Daoy (cell line): ENCODE measurements around the gene MAN2A1. TPM values are rescaled to one million over a fixed set of nuclear protein-coding genes. Genes with fewer than 3 reads are reported as not detected.

Source experiments
- DNase-seq: peaks from one replicate; pipeline ENCODE4 v3.0.0-alpha.2; 2015; ENCODE audit warnings: low read depth
- total RNA-seq: library from RNA; depleted of rRNA; stranded (reverse); fragments of >200 nt; shearing (Covaris generic); gene quantifications from 2 replicates; pipeline ENCODE4 v1.2.3, GENCODE V29; 2014

MAN2A1 gene
- total RNA-seq, 1 experiment from 2014 or later = 30.9 TPM

DNA sequence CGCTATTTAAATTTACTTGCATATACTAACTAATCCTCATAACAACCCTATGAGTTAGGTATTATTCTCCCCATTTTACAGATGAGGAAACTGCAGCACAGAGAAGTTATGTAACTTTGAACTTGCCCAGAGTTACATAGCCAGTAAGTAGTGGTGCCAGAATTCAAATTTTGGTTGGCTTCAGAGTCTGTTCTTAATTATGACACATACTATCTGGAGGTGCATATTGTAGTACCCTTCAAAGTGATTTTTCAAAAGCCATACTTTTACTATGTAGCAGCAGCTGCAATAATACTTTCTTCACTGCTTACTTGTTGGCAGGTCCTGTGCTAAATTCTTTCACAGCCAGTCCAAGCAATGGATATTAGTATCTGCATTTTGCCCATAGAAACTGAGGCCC is 16.4 kb downstream of the MAN2A1 start:
- no peak for DNase-seq

- DNase-seq = no peak
These were observed 17.8 kb downstream of the MAN2A1 start for GRCh38 chr5:109707531-109707930.

GRCh38 chr5:109708813-109709212 is 19.1 kb downstream of the MAN2A1 start:
- DNase-seq = no peak

DNA sequence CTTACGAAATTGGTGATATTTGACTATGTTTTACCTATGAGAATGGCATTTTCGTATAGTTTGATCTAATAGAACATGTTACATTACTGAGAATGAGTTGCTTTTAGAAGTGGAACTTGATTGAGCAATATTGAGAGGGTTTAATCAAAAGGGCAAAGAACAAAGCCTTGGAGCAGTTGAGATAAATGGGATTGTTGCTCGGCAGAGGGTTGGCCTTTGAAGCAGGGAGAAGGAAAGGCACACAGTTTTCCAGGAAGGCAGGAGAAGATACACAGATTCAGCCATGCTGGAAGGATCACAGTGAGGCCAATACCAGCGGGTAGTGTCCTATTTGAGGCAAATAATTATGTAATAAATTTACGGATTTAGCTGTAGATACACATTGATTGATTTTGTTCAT is 19.5 kb downstream of the MAN2A1 start:
- DNase-seq = no peak

DNA sequence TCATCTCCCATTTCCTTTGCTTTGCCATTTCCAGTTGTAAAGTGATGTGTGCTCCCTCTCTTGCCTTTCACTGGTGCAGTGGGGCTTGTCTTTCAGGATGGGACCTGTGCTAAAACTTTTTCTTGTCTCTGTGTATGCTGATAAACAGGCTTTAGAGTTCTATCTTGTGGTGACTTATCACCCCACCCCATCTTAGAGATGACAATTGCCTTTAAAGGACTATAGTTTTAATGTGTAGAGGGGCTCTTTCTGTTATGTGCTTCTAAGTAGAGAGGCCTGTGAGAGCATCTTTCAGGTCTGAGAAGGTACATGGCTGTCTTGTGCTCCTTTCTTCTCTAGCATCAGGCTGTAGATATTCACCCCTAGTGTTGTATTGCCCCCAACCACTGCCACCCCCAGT is 21.9 kb downstream of the MAN2A1 start:
- DNase-seq = no peak

- no peak for DNase-seq
These were observed 23.7 kb downstream of the MAN2A1 start for GRCh38 chr5:109713453-109713852.

- DNase-seq = no peak
These were observed 24.9 kb downstream of the MAN2A1 start for GRCh38 chr5:109714592-109714991.

DNA sequence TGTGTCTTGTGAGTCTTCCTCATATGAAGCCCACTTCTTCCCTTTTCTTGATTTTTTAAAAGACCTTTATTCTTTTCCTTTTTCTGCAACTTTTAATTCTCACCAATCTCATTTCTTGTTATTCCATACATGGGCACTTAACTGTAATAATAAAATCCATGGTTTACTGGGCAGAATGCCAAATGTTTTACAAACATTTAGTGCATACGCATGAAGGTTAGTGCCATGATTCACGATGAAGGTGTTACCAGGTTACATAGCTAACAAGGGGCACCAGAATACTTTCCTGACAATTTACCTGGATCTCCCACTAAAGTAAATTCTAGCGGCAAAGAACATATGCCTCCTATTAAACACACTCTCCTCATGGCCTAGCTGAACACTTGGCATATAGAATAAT is 28.5 kb downstream of the MAN2A1 start:
- no peak for DNase-seq

GRCh38 chr5:109718632-109719031 is 28.9 kb downstream of the MAN2A1 start:
- DNase-seq = no peak

- no peak for DNase-seq
These were observed 30.3 kb downstream of the MAN2A1 start for GRCh38 chr5:109719978-109720377.

DNA sequence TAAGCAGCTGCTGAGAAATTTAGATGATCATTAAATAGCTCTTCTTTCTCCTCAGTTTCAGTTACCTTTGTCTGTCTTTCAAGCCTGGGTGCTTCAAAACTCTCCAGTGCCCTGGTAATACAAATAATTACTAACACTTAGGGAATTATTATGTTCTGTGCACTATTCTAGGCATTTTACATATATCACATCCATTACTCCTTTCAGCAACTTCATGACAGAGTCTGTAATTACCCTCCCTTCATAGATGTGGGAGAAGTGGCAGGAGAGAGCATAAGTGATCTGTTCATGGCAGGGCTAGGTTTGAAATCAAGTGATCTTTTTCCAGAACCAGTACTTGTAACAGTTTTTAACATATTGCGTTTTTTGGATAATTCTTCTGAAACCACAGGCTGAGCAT is 32.0 kb downstream of the MAN2A1 start:
- DNase-seq = no peak

- no peak for DNase-seq
These were observed 33.9 kb downstream of the MAN2A1 start for GRCh38 chr5:109723606-109724005.

- DNase-seq = no peak
These were observed 35.4 kb downstream of the MAN2A1 start for GRCh38 chr5:109725135-109725534.

DNA sequence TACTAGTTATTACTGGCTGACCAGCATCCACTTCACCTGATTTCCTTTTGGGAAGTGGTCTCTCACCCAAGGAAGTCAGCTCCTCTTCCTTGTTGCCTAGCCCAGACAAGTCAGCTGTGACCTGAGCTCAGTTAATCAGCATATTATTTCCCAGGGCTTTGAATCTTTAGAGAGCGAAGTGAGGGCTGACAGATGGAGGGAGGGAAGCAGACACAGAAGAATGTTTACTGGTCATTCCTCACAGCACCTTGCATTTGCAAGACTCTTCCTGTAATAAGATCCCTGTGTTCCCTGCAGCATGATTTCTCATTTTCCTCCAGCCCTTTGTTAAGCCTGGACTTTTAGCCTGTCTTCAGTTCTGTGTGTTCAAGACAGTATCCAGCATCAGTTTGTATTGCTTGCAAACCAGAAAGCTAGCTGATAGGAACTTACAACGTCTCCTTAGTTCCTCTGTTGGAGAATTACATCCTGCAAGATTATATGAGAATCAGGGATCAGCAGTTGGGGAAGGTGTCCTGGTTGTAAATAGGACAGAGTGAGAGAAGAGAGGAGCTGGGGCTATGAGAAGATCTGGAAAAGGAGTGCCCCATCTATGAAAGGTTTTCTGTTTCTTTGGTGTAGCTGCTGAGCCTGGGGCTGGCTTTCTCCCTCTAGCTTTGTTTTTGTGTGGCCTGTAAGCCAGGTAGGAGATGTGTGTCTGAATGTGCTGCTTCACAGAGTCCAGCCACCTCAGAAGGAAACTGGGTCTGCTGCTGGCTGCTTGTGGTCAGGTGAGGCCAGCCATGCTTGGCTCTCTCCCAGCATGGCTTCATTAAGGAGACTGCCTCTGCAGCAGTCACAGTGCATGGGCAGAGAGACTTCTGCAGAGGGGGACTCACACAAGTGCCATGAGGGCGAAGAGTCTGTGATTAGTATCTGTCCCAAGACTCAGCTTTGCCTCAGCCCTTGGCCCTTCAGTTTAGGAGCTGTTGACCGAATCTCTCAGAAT is 50.3 kb downstream of the MAN2A1 start:
- DNase-seq = peak; percentile 52

GRCh38 chr5:109740966-109741365 is 51.2 kb downstream of the MAN2A1 start:
- DNase-seq = no peak

DNA sequence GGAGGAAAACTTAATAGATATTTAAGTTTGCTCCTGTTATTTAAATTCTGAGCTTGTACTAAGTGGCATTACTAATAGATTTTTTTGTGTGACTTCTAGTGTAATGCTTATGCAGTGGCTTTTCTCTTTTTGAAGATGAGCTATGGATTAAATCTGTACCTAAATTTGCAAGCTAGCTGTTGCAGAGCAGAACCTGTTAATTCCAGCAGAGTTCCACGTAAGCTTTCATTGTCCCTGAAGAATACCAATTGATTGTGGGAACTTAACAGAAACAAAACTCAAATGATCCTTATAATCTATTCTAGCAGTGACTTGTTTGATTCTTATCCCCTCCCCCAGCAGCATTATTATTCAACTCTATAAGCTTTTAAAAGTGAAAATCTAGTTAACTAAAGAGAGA is 51.7 kb downstream of the MAN2A1 start:
- DNase-seq = no peak

GRCh38 chr5:109743041-109743531 is 53.4 kb downstream of the MAN2A1 start:
- DNase-seq = no peak

GRCh38 chr5:109743770-109744212 is 54.1 kb downstream of the MAN2A1 start:
- DNase-seq = peak; percentile 82

- DNase-seq = no peak
These were observed 54.5 kb downstream of the MAN2A1 start for GRCh38 chr5:109744261-109744660.

- DNase-seq = no peak
These were observed 58.8 kb downstream of the MAN2A1 start for GRCh38 chr5:109748546-109748945.

DNA sequence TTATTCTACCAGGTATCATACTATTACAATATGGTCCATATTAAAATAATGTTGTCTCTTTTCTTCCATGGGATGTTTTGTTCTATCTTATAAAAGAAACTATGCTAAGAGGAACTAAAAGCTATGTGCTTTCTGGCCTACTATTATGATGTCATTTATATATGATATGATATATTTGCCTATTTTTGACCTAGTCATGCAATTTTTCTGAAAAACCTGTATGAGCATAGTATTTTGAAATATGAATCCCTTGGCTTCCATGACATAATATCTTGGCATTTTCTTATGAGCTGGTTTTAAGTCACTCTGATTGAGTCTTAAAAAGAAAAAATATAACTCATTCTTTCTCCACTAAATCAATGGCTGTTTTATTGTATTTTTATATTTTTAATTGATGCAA is 60.7 kb downstream of the MAN2A1 start:
- DNase-seq = no peak

- no peak for DNase-seq
These were observed 63.6 kb downstream of the MAN2A1 start for GRCh38 chr5:109753279-109753678.

GRCh38 chr5:109754319-109754718 is 64.6 kb downstream of the MAN2A1 start:
- DNase-seq = no peak
